Sigmoid colon (tissue), 7 donors: ENCODE measurements around the gene DOCK8. TPM values are rescaled to one million over a fixed set of nuclear protein-coding genes. Genes with fewer than 3 reads are reported as not detected.

Experiments
- DNase-seq: peaks from one replicate; pipeline ENCODE4 v3.0.0-alpha.2; 2019
- H3K27ac ChIP-seq, 4 donors: fragments of 200-600 bp; sonication (generic); one replicate each; pipeline ENCODE4 v1.5.1; 2016 to 2019; ENCODE audit warnings: mild to moderate bottlenecking in 1 of 4
- H3K27me3 ChIP-seq, 3 donors: fragments of 200-600 bp; sonication (generic); one replicate each; pipeline ENCODE4 v1.5.1; 2019; ENCODE audit warnings: mild to moderate bottlenecking in 1 of 3
- H3K36me3 ChIP-seq, 4 donors: fragments of 200-600 bp; sonication (generic); one replicate each; pipeline ENCODE4 v1.5.1; 2016 to 2019
- H3K4me1 ChIP-seq, 4 donors: fragments of 200-600 bp; sonication (generic); one replicate each; pipeline ENCODE4 v1.5.1; 2017 to 2019
- H3K4me3 ChIP-seq, 4 donors: fragments of 200-600 bp; sonication (generic); one replicate each; pipeline ENCODE4 v1.5.1; 2017 to 2019; ENCODE audit warnings: mild to moderate bottlenecking in 2 of 4, moderate library complexity in 1 of 4
- H3K9me3 ChIP-seq, 4 donors: fragments of 200-600 bp in 3 of 4; sonication (generic) in 3 of 4; one replicate each; pipeline versions ENCODE4 v1.5.1 to v1.6.1; 2013 to 2019
- CTCF ChIP-seq, 4 experiments: fragments of 450-650 bp in 3 of 4; fragments of 200-600 bp in 1 of 4; IDR thresholded peaks; one replicate each; pipeline ENCODE4 v1.5.1; 2016 to 2019; ENCODE audit warnings: antibody characterized with exemption in 4 of 4, mild to moderate bottlenecking in 3 of 4, moderate library complexity in 2 of 4
- EP300 ChIP-seq, 4 donors: sonication (generic); formaldehyde crosslinking; IDR thresholded peaks; one replicate each; pipeline ENCODE4 v1.6.1; 2017; ENCODE audit warnings: antibody characterized with exemption in 4 of 4
- POLR2A ChIP-seq, 2 donors: fragments of 450-650 bp; IDR thresholded peaks; one replicate each; pipeline ENCODE4 v1.6.1; 2016; ENCODE audit warnings: antibody characterized with exemption in 2 of 2, mild to moderate bottlenecking in 2 of 2, moderate library complexity in 2 of 2
- POLR2AphosphoS5 ChIP-seq, 4 donors: sonication (generic); formaldehyde crosslinking; IDR thresholded peaks; one replicate each; pipeline ENCODE4 v1.6.1; 2017; ENCODE audit warnings: antibody characterized with exemption in 4 of 4
- WGBS, 2 donors: extraction: QIAGEN DNeasy Blood & Tissue Kit; methylation state at CpG; one replicate each; pipeline ENCODE4 v1.1.7; 2013; 5-methylcytosine and 5-hydroxymethylcytosine counted together
- intact Hi-C: fragments of 100-400 bp; cut with DNase I; formaldehyde crosslinking; loops from one replicate; pipeline ENCODE4 v1.15.1; 2023
- polyA plus RNA-seq, 3 donors: library from polyadenylated mRNA; stranded (reverse); fragments of 200-250 nt; gene quantifications; one replicate each; pipeline ENCODE4 v1.2.3, GENCODE V29; 2013
- total RNA-seq, 4 donors: library from RNA; depleted of rRNA; stranded (reverse); fragments of >200 nt; gene quantifications; one replicate each; pipeline ENCODE4 v1.1.0, GENCODE V29; 2016
- donor health status: healthy with polysubstance abuse.
- donor health status: Bipolar disorder and iron deficiency.
- donor health status: healthy.

The DOCK8 gene
- total and polyA plus RNA-seq, 7 donors: 2.3 to 22.8 (median 6.4) TPM

GRCh38 chr9:281741-282645, 67.3 kb downstream of the DOCK8 start:
- 26 to 40% methylated on average over 8 of the region's 8 CpGs for WGBS, 2 donors
- intact Hi-C loops: no loop called here
- TF ChIP-seq POLR2AphosphoS5 (IDR thresholded peaks at IDR 0.05): no peak
- no peak for TF ChIP-seq CTCF (IDR thresholded peaks at IDR 0.05)
- TF ChIP-seq EP300 (IDR thresholded peaks at IDR 0.05): no peak
- no peak for TF ChIP-seq POLR2A (IDR thresholded peaks at IDR 0.05)
- no peaks in the 10 kb centered on the region for H3K27me3 ChIP-seq
- H3K4me1 ChIP-seq: no peaks in the 10 kb centered on the region
- no peaks in the 10 kb centered on the region for H3K9me3 ChIP-seq
- H3K36me3 ChIP-seq: no peaks in the 10 kb centered on the region
- H3K4me3 ChIP-seq: no peak overlapping the region
- DNase-seq: no peak
- H3K27ac ChIP-seq: peak overlapping the region in 1 of 4 donors; percentile 4

GRCh38 chr9:286071-286740, 71.5 kb downstream of the DOCK8 start:
- no peak for TF ChIP-seq EP300 (IDR thresholded peaks at IDR 0.05)
- no peak for TF ChIP-seq CTCF (IDR thresholded peaks at IDR 0.05)
- no peak for TF ChIP-seq POLR2A (IDR thresholded peaks at IDR 0.05)
- TF ChIP-seq POLR2AphosphoS5 (IDR thresholded peaks at IDR 0.05): no peak
- H3K27me3 ChIP-seq: no peaks in the 10 kb centered on the region
- no peaks in the 10 kb centered on the region for H3K9me3 ChIP-seq
- intact Hi-C loops: no loop called here
- H3K27ac ChIP-seq: peak overlapping the region in 1 of 4 donors; percentile 73
- no peak overlapping the region for H3K4me3 ChIP-seq
- H3K4me1 ChIP-seq: no peaks in the 10 kb centered on the region
- DNase-seq: no peak
- H3K36me3 ChIP-seq: no peaks in the 10 kb centered on the region
- WGBS, 2 donors: 78% methylated on average over 12 of the region's 12 CpGs

GRCh38 chr9:289121-289520, 74.5 kb downstream of the DOCK8 start:
- 45 to 69% methylated on average over 4 of the region's 4 CpGs for WGBS, 2 donors
- H3K36me3 ChIP-seq: no peaks in the 10 kb centered on the region
- H3K27me3 ChIP-seq: no peaks in the 10 kb centered on the region
- no peak overlapping the region for H3K27ac ChIP-seq
- H3K4me1 ChIP-seq: no peaks in the 10 kb centered on the region
- no peaks in the 10 kb centered on the region for H3K9me3 ChIP-seq
- intact Hi-C loops: no loop called here
- TF ChIP-seq CTCF (IDR thresholded peaks at IDR 0.05) (no peak), POLR2AphosphoS5 (IDR thresholded peaks at IDR 0.05) (no peak), POLR2A (IDR thresholded peaks at IDR 0.05) (no peak), EP300 (IDR thresholded peaks at IDR 0.05) (no peak)
- DNase-seq: no peak
- no peak overlapping the region for H3K4me3 ChIP-seq

- Histone ChIP-seq H3K36me3 (no peaks in the 10 kb centered on the region), H3K4me1 (no peaks in the 10 kb centered on the region), H3K27me3 (peaks cover 0 to 3% (median 0%) of the 10 kb centered on the region in 3 donors), H3K27ac (no peak overlapping the region), H3K4me3 (no peak overlapping the region), H3K9me3 (no peaks in the 10 kb centered on the region)
- WGBS, 2 donors: 49 to 70% methylated on average over 1 of the region's 1 CpG
- no peak for DNase-seq
- intact Hi-C loops: no loop called here
- TF ChIP-seq POLR2AphosphoS5 (IDR thresholded peaks at IDR 0.05) (no peak), EP300 (IDR thresholded peaks at IDR 0.05) (no peak), POLR2A (IDR thresholded peaks at IDR 0.05) (no peak), CTCF (IDR thresholded peaks at IDR 0.05) (no peak)
These were observed 78.2 kb downstream of the DOCK8 start for GRCh38 chr9:292915-293314.
